Spinal cord (tissue), 10 donors: ENCODE data around the gene TOR1B. TPM values are rescaled to one million over a fixed set of nuclear protein-coding genes. Genes with fewer than 3 reads are reported as not detected.

Source experiments
- DNase-seq, 6 donors: peaks; one replicate each; pipeline versions ENCODE4 v3.0.0 to v3.0.0-alpha.2; 2013 to 2015; ENCODE audit warnings: low spot score in 6 of 6, low read depth in 4 of 6
- H3K27ac ChIP-seq: one replicate; pipeline ENCODE4 v1.5.1; 2013; ENCODE audit warnings: low read depth, low read length, control low read depth
- H3K27me3 ChIP-seq: one replicate; pipeline ENCODE4 v1.6.1; 2013; ENCODE audit warnings: low read length; ENCODE audit not compliant: control insufficient read depth, insufficient read depth
- H3K36me3 ChIP-seq: one replicate; pipeline ENCODE4 v1.6.1; 2013; ENCODE audit warnings: low read length; ENCODE audit not compliant: control insufficient read depth, insufficient read depth
- H3K4me1 ChIP-seq: one replicate; pipeline ENCODE4 v1.6.1; 2013; ENCODE audit warnings: low read length; ENCODE audit not compliant: control insufficient read depth, insufficient read depth
- H3K4me3 ChIP-seq: one replicate; pipeline ENCODE4 v1.5.1; 2013; ENCODE audit warnings: low read depth, low read length, control low read depth
- H3K9me3 ChIP-seq: one replicate; pipeline ENCODE4 v1.6.1; 2013; ENCODE audit warnings: low read length; ENCODE audit not compliant: control insufficient read depth, insufficient read depth
- WGBS: methylation state at CpG from one replicate; pipeline ENCODE4 v1.1.5; 2013; ENCODE audit warnings: missing lambda C conversion rate; ENCODE audit not compliant: insufficient coverage; 5-methylcytosine and 5-hydroxymethylcytosine counted together
- polyA plus RNA-seq, 2 donors: library from polyadenylated mRNA; unstranded; fragments of 120-200 nt; gene quantifications; one replicate each; pipeline ENCODE4 v1.2.1, GENCODE V29; 2013; ENCODE audit not compliant: insufficient read length in 2 of 2
- total RNA-seq, 2 donors: library from RNA; depleted of rRNA in 1 of 2; stranded (reverse); fragments of 120-200 nt in 1 of 2; fragments of >200 nt in 1 of 2; gene quantifications; one replicate each; pipeline versions ENCODE4 v1.2.3 to v1.2.4, GENCODE V29; 2013 to 2014
- donor health status: healthy.

TOR1B gene
- total and polyA plus RNA-seq, 4 donors = 25.6 to 35.4 (median 28.9) TPM

DNA sequence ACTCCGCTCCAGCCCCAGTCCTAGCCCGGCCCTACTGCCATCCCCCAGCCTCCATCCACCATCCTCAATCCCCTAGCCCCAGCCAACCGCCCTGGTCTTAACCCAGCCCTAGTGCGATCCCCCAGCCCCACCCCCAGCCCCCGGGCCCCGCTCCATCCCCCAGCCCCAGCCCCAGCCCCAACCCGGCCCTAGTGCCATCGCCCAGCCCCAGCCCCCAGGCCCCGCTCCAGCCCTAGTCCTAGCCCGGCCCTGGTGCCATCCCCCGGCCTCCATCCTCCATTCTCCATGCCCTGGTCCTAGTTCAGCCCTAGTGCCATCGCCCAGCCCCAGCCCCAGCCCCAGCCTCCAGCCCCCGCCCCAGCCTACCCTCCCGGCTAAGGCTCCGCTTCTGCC lies 20.6 kb downstream of the TOR1B start:
- WGBS = 0% methylated on average over 7 of the region's 15 CpGs
- Histone ChIP-seq H3K27me3 (no peaks in the 10 kb centered on the region), H3K4me1 (peaks cover 13% of the 10 kb centered on the region), H3K27ac (peak overlapping the region; percentile 25), H3K4me3 (peak overlapping the region; percentile 52), H3K9me3 (no peaks in the 10 kb centered on the region), H3K36me3 (peaks cover 45% of the 10 kb centered on the region)
- DNase-seq = no peak

DNA sequence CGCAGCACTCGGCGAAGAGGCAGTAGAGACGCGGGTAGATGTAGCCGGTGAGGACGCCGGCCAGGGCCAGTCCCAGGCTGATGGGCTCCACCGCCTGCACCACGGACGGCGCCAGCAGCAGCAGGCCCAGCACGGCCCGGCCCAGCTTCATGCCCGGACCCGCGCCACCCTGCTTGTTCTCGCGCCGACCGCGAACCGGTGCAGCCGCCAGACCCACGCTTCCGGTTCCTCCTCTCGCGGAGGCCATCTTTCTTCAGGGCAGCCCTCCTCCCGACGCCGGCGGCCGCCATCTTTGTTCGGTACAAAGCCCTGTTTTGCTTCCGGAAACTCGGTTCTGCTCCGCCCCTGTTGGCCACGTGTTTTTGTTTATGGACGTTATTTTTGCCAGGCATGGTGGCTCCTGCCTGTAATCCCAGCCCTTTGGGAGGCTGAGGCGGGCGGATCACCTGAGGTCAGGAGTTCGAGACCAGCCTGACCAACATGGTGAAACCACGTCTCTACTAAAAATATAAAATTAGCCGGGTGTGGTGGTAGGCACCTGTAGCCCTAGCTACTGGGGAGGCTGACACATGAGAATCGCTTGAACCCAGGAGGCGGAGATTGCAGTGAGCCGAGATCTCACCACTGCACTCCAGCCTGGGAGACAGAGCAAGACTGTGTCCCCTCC lies 21.1 kb downstream of the TOR1B start, which contains the start of gene TOR1A:
TOR1A (minus strand) TSS at position 202 of the 667 bp plus-strand sequence; CDS start at position 151, 51 bp downstream.
- H3K36me3 ChIP-seq = peaks cover 46% of the 10 kb centered on the region
- DNase-seq = peak; percentile 74 to 98 (median 87)
- peak within 1 kb of the TSS; percentile 25 for H3K27ac ChIP-seq
- no peaks in the 10 kb centered on the region for H3K9me3 ChIP-seq
- H3K4me1 ChIP-seq = peaks cover 13% of the 10 kb centered on the region
- WGBS = 0% methylated on average over 41 of the region's 47 CpGs
- H3K27me3 ChIP-seq = no peaks in the 10 kb centered on the region
- peak within 1 kb of the TSS; percentile 52 for H3K4me3 ChIP-seq

DNA sequence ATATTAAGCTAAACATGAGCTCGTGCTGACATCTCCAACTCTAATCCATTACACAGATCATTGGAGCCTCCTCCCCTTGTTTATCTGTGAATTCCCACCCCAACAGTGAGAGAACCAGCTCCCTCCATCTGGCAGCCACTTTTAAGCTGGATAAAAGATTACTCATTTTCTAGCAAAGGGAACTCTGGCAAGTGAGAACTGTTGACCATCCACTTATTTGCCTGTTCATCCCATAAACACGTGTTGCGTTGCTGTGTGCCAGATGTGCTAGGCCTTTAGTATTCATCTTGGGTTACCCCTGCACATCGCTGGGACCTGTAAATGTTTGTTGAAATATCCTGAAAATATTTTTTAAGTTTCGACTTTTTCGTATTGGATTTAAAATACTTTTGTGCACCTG lies 23.4 kb downstream of the TOR1B start:
- no peak for DNase-seq
- Histone ChIP-seq H3K4me3 (no peak overlapping the region), H3K9me3 (no peaks in the 10 kb centered on the region), H3K27me3 (no peaks in the 10 kb centered on the region), H3K27ac (no peak overlapping the region), H3K36me3 (peaks cover 45% of the 10 kb centered on the region), H3K4me1 (peaks cover 13% of the 10 kb centered on the region)
- WGBS = 85% methylated on average over 3 of the region's 6 CpGs

DNA sequence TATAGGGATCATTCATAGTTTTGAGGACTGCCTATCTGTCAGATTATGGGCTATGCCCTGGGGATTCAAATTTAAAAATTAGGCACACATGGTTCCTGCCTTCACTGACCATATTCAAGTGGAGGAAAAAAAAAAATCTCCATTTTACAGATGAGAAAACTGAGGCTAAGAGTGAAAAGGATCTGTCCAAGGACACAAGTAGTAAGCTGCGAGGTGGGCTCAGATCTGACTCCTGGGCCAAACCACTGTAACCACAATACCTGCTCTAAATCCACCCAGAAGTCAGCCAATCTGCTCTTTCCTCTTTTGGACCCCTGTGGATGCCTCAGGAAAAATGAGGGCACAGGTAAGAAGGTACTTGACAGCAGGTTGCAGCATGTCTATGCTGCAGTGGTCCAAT lies 23.8 kb downstream of the TOR1B start:
- Histone ChIP-seq H3K27ac (no peak overlapping the region), H3K4me1 (peaks cover 13% of the 10 kb centered on the region), H3K4me3 (no peak overlapping the region), H3K27me3 (no peaks in the 10 kb centered on the region), H3K9me3 (no peaks in the 10 kb centered on the region), H3K36me3 (peaks cover 45% of the 10 kb centered on the region)
- no peak for DNase-seq
- 100% methylated on average over 1 of the region's 1 CpG for WGBS

DNA sequence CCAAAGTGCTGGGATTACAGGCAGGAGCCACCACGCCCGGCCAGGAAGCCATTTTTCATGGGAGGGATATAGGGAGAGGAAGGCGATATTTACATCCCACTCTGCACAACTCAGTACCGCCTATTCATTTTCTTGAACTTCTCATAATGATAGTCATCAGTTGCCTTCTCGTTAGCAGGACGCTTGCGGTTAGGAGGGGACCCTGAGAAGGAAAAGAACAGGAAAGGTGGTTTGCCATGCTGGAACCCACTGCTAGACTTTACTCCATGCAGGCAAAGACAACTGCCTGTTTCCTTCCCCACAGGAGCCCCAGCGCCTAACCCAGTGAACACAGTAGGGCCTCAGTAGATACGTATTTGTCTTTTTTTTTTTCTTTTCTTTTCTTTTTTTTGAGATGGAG lies 25.1 kb downstream of the TOR1B start:
- 100% methylated on average over 3 of the region's 9 CpGs for WGBS
- H3K36me3 ChIP-seq = peaks cover 46% of the 10 kb centered on the region
- no peak overlapping the region for H3K27ac ChIP-seq
- H3K4me1 ChIP-seq = peaks cover 7% of the 10 kb centered on the region
- H3K4me3 ChIP-seq = no peak overlapping the region
- no peaks in the 10 kb centered on the region for H3K27me3 ChIP-seq
- no peaks in the 10 kb centered on the region for H3K9me3 ChIP-seq
- DNase-seq = no peak

DNA sequence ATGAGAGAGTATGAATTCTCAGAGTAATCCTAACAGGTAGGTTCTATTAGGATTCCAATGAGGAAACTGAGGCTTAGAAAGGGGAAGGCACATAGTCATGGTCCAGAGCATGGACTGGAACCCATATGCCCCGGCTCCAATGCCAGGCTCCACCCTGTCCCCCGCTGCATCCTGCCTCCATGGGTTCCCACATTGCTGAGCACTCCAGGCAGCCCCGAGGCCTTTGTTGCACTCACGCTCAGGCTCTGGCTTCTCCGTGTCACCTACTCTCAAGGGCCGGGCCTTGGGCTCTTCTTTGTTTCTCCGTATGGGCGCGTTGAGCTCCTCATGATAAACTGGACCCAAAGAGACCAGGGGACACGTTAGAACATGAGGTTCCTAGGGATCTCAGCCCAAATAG lies 26.0 kb downstream of the TOR1B start:
- H3K27ac ChIP-seq = no peak overlapping the region
- peaks cover 4% of the 10 kb centered on the region for H3K4me1 ChIP-seq
- no peak overlapping the region for H3K4me3 ChIP-seq
- WGBS = 93% methylated on average over 10 of the region's 10 CpGs
- no peaks in the 10 kb centered on the region for H3K9me3 ChIP-seq
- H3K27me3 ChIP-seq = no peaks in the 10 kb centered on the region
- H3K36me3 ChIP-seq = peaks cover 49% of the 10 kb centered on the region
- DNase-seq = no peak

DNA sequence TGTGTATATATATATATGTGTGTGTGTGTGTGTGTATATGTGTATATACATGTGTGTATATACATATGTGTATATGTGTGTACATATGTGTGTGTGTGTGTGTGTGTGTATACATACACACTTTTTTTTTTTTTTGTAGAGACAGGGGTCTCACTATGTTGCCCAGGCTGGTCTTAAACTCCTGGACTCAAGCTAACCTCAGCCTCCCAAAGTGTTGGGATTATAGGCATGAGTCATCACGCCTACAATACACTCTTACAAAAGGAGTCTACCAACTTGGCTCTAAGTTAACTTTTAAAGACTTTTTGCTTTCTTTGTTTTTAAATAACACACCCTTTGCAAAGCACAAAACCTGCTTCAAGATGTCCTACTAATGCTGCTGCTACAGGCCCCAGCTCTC lies 30.0 kb downstream of the TOR1B start:
- H3K36me3 ChIP-seq = peaks cover 45% of the 10 kb centered on the region
- H3K4me1 ChIP-seq = peaks cover 19% of the 10 kb centered on the region
- H3K4me3 ChIP-seq = no peak overlapping the region
- H3K27ac ChIP-seq = no peak overlapping the region
- no CpG with 5 or more reads among the region's 1 CpG for WGBS
- no peaks in the 10 kb centered on the region for H3K27me3 ChIP-seq
- H3K9me3 ChIP-seq = no peaks in the 10 kb centered on the region
- no peak for DNase-seq

DNA sequence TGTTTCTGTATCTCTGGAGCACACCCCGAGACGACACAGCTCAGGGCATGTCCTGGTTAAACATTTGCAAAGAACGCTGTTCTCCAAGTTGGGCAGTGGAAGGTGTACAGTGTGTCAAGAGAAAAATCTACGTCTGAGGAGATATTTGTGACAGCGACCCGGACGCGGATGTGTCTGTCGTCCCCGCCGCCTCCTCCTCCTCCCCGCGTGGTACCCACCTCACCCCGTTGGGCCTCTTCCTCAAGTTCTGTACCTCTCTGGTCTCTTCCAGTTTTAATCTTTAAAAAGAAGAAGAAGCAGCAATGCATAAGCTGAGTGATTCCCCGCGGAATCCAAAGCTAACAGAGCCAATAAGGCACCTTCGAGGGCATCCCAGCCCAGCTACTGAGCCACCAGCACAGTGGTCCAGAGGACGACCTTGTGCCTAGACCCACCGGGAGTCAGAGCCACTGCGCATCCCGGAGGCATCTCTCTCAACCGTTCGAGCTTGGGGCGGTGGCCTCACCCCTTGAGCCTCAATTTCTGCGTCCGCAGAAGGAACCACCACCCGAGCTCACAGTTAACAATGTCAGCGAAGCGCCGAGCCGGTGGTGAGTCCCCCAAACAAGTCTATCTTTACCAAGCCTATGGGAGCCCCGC lies 31.6 kb downstream of the TOR1B start:
- DNase-seq = peak in 2 of 6 donors; percentile 6 to 7
- Histone ChIP-seq H3K27ac (peak overlapping the region; percentile 50), H3K36me3 (peaks cover 32% of the 10 kb centered on the region), H3K9me3 (no peaks in the 10 kb centered on the region), H3K4me3 (peak overlapping the region; percentile 92), H3K27me3 (no peaks in the 10 kb centered on the region), H3K4me1 (peaks cover 19% of the 10 kb centered on the region)
- WGBS = 2% methylated on average over 32 of the region's 32 CpGs

DNA sequence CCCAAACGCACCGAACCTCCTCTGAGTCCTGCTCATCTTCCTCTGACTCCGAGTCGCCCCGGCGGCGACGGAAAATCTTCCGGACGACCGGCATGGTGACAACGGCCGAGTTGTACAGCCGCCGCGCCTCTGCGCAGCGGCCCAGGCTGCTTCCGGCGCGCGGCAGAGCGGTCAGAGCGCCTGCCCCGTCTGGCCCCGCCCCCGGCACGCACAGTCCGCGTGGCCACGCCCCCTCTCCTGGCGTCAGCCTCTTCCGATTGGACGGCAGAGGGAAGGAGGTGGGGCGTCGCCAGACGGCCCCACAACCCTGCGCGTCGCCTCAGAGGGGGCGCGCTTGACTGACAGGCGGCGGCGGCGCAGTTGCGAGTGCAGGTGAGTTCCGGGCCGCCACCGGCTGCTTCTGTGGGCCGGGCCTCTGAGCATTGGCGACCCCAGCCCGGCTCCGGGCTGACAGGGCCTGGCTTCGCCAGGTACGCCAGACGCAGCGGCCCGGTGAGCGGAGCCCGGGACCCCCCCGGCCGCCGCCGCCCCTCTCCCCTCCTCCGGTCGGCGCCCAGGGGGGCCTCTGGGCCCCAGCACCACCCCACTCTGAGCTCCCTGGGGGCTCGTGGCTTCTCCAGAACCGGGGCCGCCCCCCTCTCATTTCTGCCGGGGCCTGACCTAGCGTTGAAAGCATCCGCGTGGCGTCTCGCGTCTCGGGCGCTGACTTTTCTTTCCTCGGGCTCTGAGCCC lies 32.3 kb downstream of the TOR1B start, which contains the start of the genes C9orf78 and USP20:
C9orf78 (minus strand) TSS at position 148 of the 732 bp plus-strand sequence; CDS start at position 94, 54 bp downstream.
USP20 (plus strand) TSS at position 331 of the 732 bp plus-strand sequence. CDS start 17,098 bp downstream, outside the sequence.
- H3K4me1 ChIP-seq = peaks cover 19% of the 10 kb centered on the region
- WGBS = under 1% methylated on average over 81 of the region's 81 CpGs
- peaks cover 33% of the 10 kb centered on the region for H3K36me3 ChIP-seq
- peak within 1 kb of the TSS; percentile 92 for H3K4me3 ChIP-seq
- no peaks in the 10 kb centered on the region for H3K9me3 ChIP-seq
- DNase-seq = peak; percentile 87 to 99 (median 96)
- H3K27me3 ChIP-seq = no peaks in the 10 kb centered on the region
- H3K27ac ChIP-seq = peak within 1 kb of the TSS; percentile 50
